ENCODE measurements around the gene RGS16.

DNA sequence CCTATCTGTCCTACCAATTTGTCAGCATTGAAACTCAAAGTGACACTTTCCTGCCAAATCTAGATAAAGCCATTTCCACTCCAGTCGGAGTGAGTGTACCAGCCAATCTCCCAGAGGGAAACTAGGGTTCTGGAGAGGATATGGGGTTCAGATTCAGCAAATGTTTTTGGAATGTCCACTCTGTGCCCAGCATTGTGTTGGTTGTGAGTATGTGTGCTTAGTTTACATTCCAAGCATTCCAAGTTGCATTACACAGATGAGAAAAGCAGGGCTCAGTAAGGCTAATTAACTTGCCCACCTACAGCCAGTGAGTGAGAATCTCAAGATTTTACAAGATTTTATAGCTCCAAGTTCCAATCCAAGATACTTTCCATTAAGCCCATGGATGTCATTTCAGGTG lies 26.4 kb upstream of the RGS16 start:
- TF ChIP-seq CTCF (conservative IDR thresholded peaks at IDR 0.05) (no peak), EZH2 (IDR thresholded peaks at IDR 0.05; ENCODE audit: low read depth) (no peak)
